ENCODE results near the gene SLC45A1. TPM values are rescaled to one million over a fixed set of nuclear protein-coding genes. Genes with fewer than 3 reads are reported as not detected.

Gene SLC45A1
- total and polyA plus RNA-seq, 12 donors: 0.44 to 7.0 (median 2.5) TPM

DNA sequence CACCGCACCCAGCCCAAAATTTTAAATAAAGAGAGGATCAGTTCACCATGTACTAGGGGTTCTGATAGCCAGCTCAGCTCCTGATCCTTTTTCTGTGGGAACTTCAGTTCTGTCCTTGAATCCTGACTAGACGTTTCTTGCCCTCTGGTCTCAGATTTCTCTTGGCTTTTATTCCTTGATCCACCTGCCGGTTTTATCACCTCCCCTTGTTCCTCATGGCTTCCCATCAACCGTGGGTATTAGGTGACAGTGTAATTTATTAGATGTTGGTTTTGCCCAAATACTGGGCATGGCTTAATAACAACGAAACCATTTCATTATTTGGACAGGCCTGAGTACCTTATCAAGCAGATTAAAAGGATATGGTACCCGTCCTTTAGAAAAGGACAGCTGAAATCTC lies 22.5 kb downstream of the SLC45A1 start:
- DNase-seq: no peak
- Histone ChIP-seq H3K9me3 (replicated peaks in 1 of 3) (no peaks in the 10 kb centered on the region), H3K4me3 (no peak overlapping the region), H3K4me1 (replicated peaks in 1 of 2) (peaks cover 12 to 13% of the 10 kb centered on the region in 2 donors), H3K36me3 (replicated peaks in 1 of 2) (no peaks in the 10 kb centered on the region), H3K27me3 (no peaks in the 10 kb centered on the region), H3K27ac (no peak overlapping the region)
- WGBS, 4 donors: 74 to 83% (median 77%) methylated on average over 6 of the region's 6 CpGs
- intact Hi-C loops (cut with DNase I): no loop called here
- TF ChIP-seq, protein P1, sequence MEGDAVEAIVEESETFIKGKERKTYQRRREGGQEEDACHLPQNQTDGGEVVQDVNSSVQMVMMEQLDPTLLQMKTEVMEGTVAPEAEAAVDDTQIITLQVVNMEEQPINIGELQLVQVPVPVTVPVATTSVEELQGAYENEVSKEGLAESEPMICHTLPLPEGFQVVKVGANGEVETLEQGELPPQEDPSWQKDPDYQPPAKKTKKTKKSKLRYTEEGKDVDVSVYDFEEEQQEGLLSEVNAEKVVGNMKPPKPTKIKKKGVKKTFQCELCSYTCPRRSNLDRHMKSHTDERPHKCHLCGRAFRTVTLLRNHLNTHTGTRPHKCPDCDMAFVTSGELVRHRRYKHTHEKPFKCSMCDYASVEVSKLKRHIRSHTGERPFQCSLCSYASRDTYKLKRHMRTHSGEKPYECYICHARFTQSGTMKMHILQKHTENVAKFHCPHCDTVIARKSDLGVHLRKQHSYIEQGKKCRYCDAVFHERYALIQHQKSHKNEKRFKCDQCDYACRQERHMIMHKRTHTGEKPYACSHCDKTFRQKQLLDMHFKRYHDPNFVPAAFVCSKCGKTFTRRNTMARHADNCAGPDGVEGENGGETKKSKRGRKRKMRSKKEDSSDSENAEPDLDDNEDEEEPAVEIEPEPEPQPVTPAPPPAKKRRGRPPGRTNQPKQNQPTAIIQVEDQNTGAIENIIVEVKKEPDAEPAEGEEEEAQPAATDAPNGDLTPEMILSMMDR (IDR thresholded peaks at IDR 0.05): no peak
- no peak for TF ChIP-seq POLR2A (IDR thresholded peaks at IDR 0.05)

DNA sequence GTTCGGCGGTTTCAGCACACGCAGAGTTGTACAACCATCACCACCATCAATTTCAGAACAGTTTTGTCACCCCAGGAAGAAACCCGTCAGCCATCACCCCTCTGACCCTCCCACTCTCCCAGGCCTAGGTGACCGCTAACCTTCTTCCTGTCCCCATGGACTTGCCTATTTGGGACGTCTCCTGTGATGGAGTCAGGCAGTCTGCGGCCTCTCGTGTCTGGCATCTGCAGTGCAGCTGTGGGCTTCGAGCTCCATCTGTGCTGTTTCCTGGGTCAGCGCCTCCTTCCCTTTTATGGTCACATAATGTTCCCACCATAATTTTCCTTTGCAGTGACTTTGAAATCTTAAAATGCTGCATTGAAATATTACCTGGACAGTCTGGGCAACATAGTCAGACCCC lies 24.4 kb downstream of the SLC45A1 start:
- Histone ChIP-seq H3K27ac (peak overlapping the region in 1 of 5 donors; percentile 69), H3K9me3 (replicated peaks in 1 of 3) (no peaks in the 10 kb centered on the region), H3K4me3 (no peak overlapping the region), H3K36me3 (replicated peaks in 1 of 2) (no peaks in the 10 kb centered on the region), H3K27me3 (no peaks in the 10 kb centered on the region), H3K4me1 (replicated peaks in 1 of 2) (peaks cover 12 to 13% of the 10 kb centered on the region in 2 donors)
- DNase-seq: peak in 1 of 7 donors; percentile 50
- intact Hi-C loops (cut with DNase I): no loop called here
- WGBS, 4 donors: 83 to 90% (median 88%) methylated on average over 10 of the region's 10 CpGs
- TF ChIP-seq POLR2A (IDR thresholded peaks at IDR 0.05): no peak
- TF ChIP-seq, protein P1 (IDR thresholded peaks at IDR 0.05): no peak

DNA sequence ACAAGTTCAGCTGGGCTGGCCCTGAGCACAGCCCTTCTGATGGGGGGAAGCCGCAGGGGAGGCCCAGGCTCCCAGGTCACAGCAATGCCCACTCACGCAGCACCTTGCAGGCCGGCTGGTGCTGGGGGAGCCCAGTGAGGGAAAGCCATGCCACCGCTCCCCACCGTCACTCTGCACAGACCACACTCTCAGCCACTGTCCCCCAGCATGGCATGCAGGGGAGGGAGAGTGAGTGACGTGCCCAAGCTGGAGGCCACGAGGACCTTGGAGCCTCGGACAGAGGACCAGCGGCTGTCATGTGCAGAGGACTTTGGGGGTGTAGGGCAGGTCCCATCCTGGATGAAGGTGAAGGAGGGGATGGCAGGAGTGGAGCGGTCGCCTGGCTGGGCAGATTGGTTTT lies 25.1 kb downstream of the SLC45A1 start:
- no peak overlapping the region for H3K4me3 ChIP-seq
- 45 to 78% (median 55%) methylated on average over 3 to 11 of the region's 11 CpGs for WGBS, 4 donors
- no peaks in the 10 kb centered on the region for H3K27me3 ChIP-seq
- intact Hi-C loops (cut with DNase I): no loop called here
- DNase-seq: no peak
- peak overlapping the region; percentile 59 to 94 (median 79) for H3K27ac ChIP-seq
- H3K9me3 ChIP-seq (replicated peaks in 1 of 3): no peaks in the 10 kb centered on the region
- TF ChIP-seq, protein P1 (IDR thresholded peaks at IDR 0.05): no peak
- TF ChIP-seq POLR2A (IDR thresholded peaks at IDR 0.05): no peak
- no peaks in the 10 kb centered on the region for H3K36me3 ChIP-seq (replicated peaks in 1 of 2)
- peaks cover 12 to 13% of the 10 kb centered on the region in 2 donors for H3K4me1 ChIP-seq (replicated peaks in 1 of 2)

DNA sequence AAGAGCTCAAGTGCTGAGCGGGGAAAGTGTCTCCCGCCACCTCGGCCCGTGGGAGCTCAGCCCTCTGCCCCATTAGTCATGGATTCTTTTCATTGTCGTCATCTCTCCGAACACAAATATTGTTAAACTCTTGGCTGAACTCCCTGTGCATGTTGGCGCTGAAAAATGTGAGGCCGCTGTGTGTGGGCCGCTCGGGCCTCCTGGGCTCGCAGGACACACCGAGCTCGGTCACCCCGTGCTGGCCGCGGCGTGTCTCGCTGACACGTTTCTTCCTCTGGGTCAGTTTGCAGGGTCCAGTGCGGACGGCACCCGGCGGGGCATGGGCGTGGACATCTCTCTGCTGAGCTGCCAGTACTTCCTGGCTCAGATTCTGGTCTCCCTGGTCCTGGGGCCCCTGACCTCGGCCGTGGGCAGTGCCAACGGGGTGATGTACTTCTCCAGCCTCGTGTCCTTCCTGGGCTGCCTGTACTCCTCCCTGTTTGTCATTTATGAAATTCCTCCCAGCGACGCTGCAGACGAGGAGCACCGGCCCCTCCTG lies 25.6 kb downstream of the SLC45A1 start:
- Histone ChIP-seq H3K4me3 (peak overlapping the region in 1 of 4 donors; percentile 12), H3K36me3 (replicated peaks in 1 of 2) (no peaks in the 10 kb centered on the region), H3K27me3 (no peaks in the 10 kb centered on the region), H3K4me1 (replicated peaks in 1 of 2) (peaks cover 12 to 13% of the 10 kb centered on the region in 2 donors), H3K9me3 (replicated peaks in 1 of 3) (no peaks in the 10 kb centered on the region), H3K27ac (peak overlapping the region; percentile 59 to 94 (median 79))
- DNase-seq: peak; percentile 74 to 92 (median 89)
- intact Hi-C loops (cut with DNase I): no loop called here
- WGBS, 4 donors: 23 to 36% (median 30%) methylated on average over 13 to 32 of the region's 32 CpGs
- TF ChIP-seq, protein P1 (IDR thresholded peaks at IDR 0.05): peak in 1 of 6 experiments; percentile 3
- peak in 1 of 2 donors; percentile 60 for TF ChIP-seq POLR2A (IDR thresholded peaks at IDR 0.05)
